GM12878 (cell line): Measurements from ENCODE around the gene CACNA1G. TPM values are rescaled to one million over a fixed set of nuclear protein-coding genes. Genes with fewer than 3 reads are reported as not detected.

Experiments used
- ATAC-seq: fragments of 200-7000 bp; cut with Tn5 transposase; 3 replicates; pipeline ENCODE4 v1.9.1; 2020; ENCODE audit warnings: mild to moderate bottlenecking, moderate library complexity
- BruUV-seq: library from RNA; stranded (reverse); fragments of 400-500 nt; replicated peaks from 2 replicates; lab custom pipeline; 2021; lab: Mats Ljungman, UMichigan
- CTCF ChIA-PET: fragments of 300-600 bp; sonication (Branson Sonifier 250); formaldehyde crosslinking; extraction: SDS; loops from one replicate; lab custom pipeline; 2021; ENCODE audit warnings: inconsistent platforms; lab: Yijun Ruan, JAX
- POLR2A ChIA-PET: fragments of 350-600 bp; formaldehyde crosslinking; extraction: SDS; loops from one replicate; lab custom pipeline; 2021; ENCODE audit warnings: inconsistent platforms; lab: Charles Lee
- RAD21 ChIA-PET: fragments of 300-600 bp; sonication (Branson Sonifier 250); formaldehyde crosslinking; loops from one replicate; lab custom pipeline; 2023; ENCODE audit warnings: antibody characterized with exemption; ENCODE audit not compliant: unreplicated experiment; lab: Charles Lee
- SMC1A ChIA-PET: fragments of 300-600 bp; sonication (Branson Sonifier 250); formaldehyde crosslinking; loops from one replicate; lab custom pipeline; 2023; ENCODE audit not compliant: unreplicated experiment, uncharacterized antibody; lab: Charles Lee
- DNase-seq: peaks from one replicate; pipeline ENCODE4 v3.0.0-alpha.2; 2011; ENCODE audit warnings: low read depth, low spot score
- FAIRE-seq: peaks from 3 replicates; lab custom pipeline; 2011; peaks lifted over from hg19 to GRCh38; lab: Jason Lieb, UNC
- H2AFZ ChIP-seq: 2 replicates; pipeline ENCODE4 v1.6.0; 2011; ENCODE audit warnings: low read depth, low read length, control low read depth; ENCODE audit not compliant: control insufficient read depth
- H3K27ac ChIP-seq: 2 replicates; pipeline ENCODE4 v1.5.1; 2011; ENCODE audit warnings: control low read depth; ENCODE audit not compliant: control insufficient read depth, insufficient read depth
- H3K27me3 ChIP-seq, 2 experiments: replicated peaks in 1 of 2; 2 replicates each; pipeline versions ENCODE4 v1.6.0 to v1.6.1; 2011; ENCODE audit warnings: low read length in 1 of 2; ENCODE audit not compliant: control insufficient read depth in 2 of 2, insufficient read depth in 2 of 2
- H3K36me3 ChIP-seq, 2 experiments: 2 replicates each; pipeline ENCODE4 v1.5.1; 2011; ENCODE audit warnings: low read length in 1 of 2; ENCODE audit not compliant: control insufficient read depth in 2 of 2, insufficient read depth in 2 of 2
- H3K4me1 ChIP-seq: 2 replicates; pipeline ENCODE4 v1.6.1; 2011; ENCODE audit warnings: mild to moderate bottlenecking, low read length, moderate library complexity, mixed read lengths; ENCODE audit not compliant: control insufficient read depth, insufficient read depth
- H3K4me2 ChIP-seq: 2 replicates; pipeline ENCODE4 v1.6.0; 2011; ENCODE audit warnings: control low read depth; ENCODE audit not compliant: control insufficient read depth, insufficient read depth
- H3K4me3 ChIP-seq: fragments of 200-600 bp; sonication (generic); 2 replicates; pipeline ENCODE4 v1.5.1; 2016
- H3K79me2 ChIP-seq: 2 replicates; pipeline ENCODE4 v1.6.0; 2011; ENCODE audit warnings: low read length; ENCODE audit not compliant: control insufficient read depth, insufficient read depth
- H3K9ac ChIP-seq: 2 replicates; pipeline ENCODE4 v1.8.0; 2011; ENCODE audit warnings: low read length, control low read depth, mixed read lengths; ENCODE audit not compliant: control insufficient read depth, insufficient read depth
- H3K9me3 ChIP-seq: replicated peaks from 3 replicates; pipeline ENCODE4 v1.5.1; 2011; ENCODE audit warnings: mild to moderate bottlenecking, low read length; ENCODE audit not compliant: control insufficient read depth, insufficient read depth
- H4K20me1 ChIP-seq: 2 replicates; pipeline ENCODE4 v1.6.0; 2011; ENCODE audit not compliant: control insufficient read depth, insufficient read depth
- EGR1 ChIP-seq, 2 experiments: IDR thresholded peaks; 1 replicate in 1 of 2; 2 replicates in 1 of 2; pipeline ENCODE4 v1.6.1; 2011 to 2012; ENCODE audit warnings: low read depth in 2 of 2, low read length in 2 of 2, borderline replicate concordance in 1 of 2, mild to moderate bottlenecking in 1 of 2, moderate library complexity in 1 of 2
- ETV6 ChIP-seq, 2 experiments: fragments of 450-650 bp in 1 of 2; IDR thresholded peaks in 1 of 2; conservative IDR thresholded peaks in 1 of 2; 2 replicates each; pipeline ENCODE4 v1.6.1; 2014; ENCODE audit warnings: antibody characterized with exemption in 1 of 2, borderline replicate concordance in 1 of 2, low read depth in 1 of 2, mild to moderate bottlenecking in 1 of 2, moderate library complexity in 1 of 2
- FOXK2 ChIP-seq: fragments of 450-650 bp; IDR thresholded peaks from 2 replicates; pipeline ENCODE4 v1.6.1; 2017; ENCODE audit warnings: mild to moderate bottlenecking, moderate library complexity
- IRF4 ChIP-seq: IDR thresholded peaks from 2 replicates; pipeline ENCODE4 v1.6.1; 2011; ENCODE audit warnings: low read depth, low read length
- PAX8 ChIP-seq: fragments of 450-650 bp; IDR thresholded peaks from 2 replicates; pipeline ENCODE4 v1.6.1; 2017; ENCODE audit warnings: mild to moderate bottlenecking, moderate library complexity
- RCOR1 ChIP-seq: conservative IDR thresholded peaks from 2 replicates; pipeline ENCODE4 v1.6.1; 2012; ENCODE audit warnings: low read depth, low read length, improper control_type of control experiment
- RUNX3 ChIP-seq: IDR thresholded peaks from 2 replicates; pipeline ENCODE4 v1.6.1; 2012; ENCODE audit warnings: low read length, inconsistent platforms
- YBX1 ChIP-seq: fragments of 450-650 bp; IDR thresholded peaks from 2 replicates; pipeline ENCODE4 v1.6.1; 2016; ENCODE audit warnings: antibody characterized with exemption
- WGBS: methylation state at CpG from one replicate; pipeline ENCODE4 v1.1.6; 2016; ENCODE audit warnings: low lambda C conversion rate; ENCODE audit not compliant: insufficient replicate concordance, insufficient coverage; ENCODE audit errors: missing lambda C conversion rate; 5-methylcytosine and 5-hydroxymethylcytosine counted together
- in situ Hi-C: fragments of 300-500 bp; cut with MboI; formaldehyde crosslinking; loops from 9 replicates; pipeline ENCODE4 v1.14.3; 2018; ENCODE audit warnings: mixed read lengths
- intact Hi-C: fragments of 100-400 bp; cut with micrococcal nuclease; formaldehyde crosslinking; loops from one replicate; pipeline ENCODE4 v1.14.2; 2022; ENCODE audit not compliant: unreplicated experiment
- polyA plus RNA-seq, 11 experiments: library from polyadenylated mRNA; depleted of rRNA in 4 of 11; unstranded in 6 of 11; stranded (reverse) in 5 of 11; fragments of >200 nt; fragmentation: Nextera tagmentation in 4 of 11; fragmentation: Illumina TruSeq in 1 of 11; extraction: Ambion mirVana in 4 of 11; extraction: Trizol in 1 of 11; gene quantifications; 1 replicate in 1 of 11; 2 replicates in 10 of 11; pipeline versions ENCODE4 v1.2.1 to v1.2.3, GENCODE V29; 2011 to 2016; ENCODE audit warnings: inconsistent platforms in 2 of 11, missing spikeins in 2 of 11, low read depth in 1 of 11
- total RNA-seq, 4 experiments: library from RNA; depleted of rRNA in 3 of 4; stranded (reverse); fragments of >200 nt in 3 of 4; fragmentation: Illumina TruSeq in 1 of 4; extraction: Trizol in 1 of 4; gene quantifications; 2 replicates each; pipeline versions ENCODE4 v1.2.1 to v1.2.3, GENCODE V29; 2013 to 2021
- TF ChIP-seq, protein P1 (sequence below): fragments of 150-350 bp; IDR thresholded peaks from 2 replicates; pipeline ENCODE4 v1.6.1; 2016; ENCODE audit warnings: low read depth, low read length
- TF ChIP-seq, protein P2 (sequence below): IDR thresholded peaks from 2 replicates; pipeline ENCODE4 v1.6.1; 2011; ENCODE audit warnings: borderline replicate concordance, low read depth, mild to moderate bottlenecking, moderate library complexity, mixed read lengths, low read length; ENCODE audit not compliant: insufficient read depth; ENCODE audit errors: extremely low read length

CACNA1G gene
- total and polyA plus RNA-seq, 10 of the 15 experiments (the other 5 are each of a cell fraction or from before 2014, with no cell fraction given) = 0.03 to 0.15 TPM; not detected in 8

DNA sequence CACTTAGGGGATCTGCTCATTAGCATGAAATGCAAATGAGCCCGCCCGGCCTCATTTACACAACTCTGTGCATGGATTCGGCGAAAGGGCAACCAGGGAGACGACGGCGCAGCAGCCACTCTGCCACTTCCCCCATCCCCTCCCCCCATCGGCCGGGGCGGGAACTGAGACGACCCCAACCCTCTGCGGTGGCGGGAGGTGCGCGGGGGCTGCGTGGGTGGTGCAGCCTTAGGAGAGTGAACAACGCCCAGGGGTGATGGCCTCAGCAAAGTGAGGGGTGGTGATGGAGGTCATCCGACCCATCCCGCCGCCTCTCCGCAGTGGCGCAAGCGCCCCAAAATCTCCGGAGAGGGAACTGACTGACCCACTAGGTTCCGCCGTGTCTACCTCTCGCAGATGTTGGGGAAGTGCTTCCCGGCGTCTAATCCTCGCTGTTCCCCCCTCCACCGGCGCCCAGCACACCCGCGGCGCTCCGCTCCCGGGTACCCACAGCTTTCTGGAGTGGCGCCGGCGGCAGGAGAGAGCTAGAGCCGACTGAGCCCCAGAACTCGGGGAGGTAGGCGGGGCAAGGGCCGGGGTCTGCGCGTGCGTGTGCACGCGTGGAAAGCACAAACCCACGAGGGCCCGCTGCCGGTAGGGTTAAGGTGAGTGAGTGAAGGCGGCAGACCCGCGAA, 1.4 kb upstream of the CACNA1G start:
- Histone ChIP-seq H3K9ac (no peak overlapping the region), H3K27ac (no peak overlapping the region), H3K9me3 (no peaks in the 10 kb centered on the region), H4K20me1 (no peaks in the 10 kb centered on the region), H3K36me3 (no peaks in the 10 kb centered on the region), H3K4me3 (no peak overlapping the region), H2AFZ (no peak overlapping the region), H3K27me3 (peaks cover 20 to 23% of the 10 kb centered on the region in 2 experiments), H3K4me1 (peaks cover 14% of the 10 kb centered on the region; the same call in 1 of the 2 replicates), H3K4me2 (peak overlapping the region; percentile 100), H3K79me2 (no peaks in the 10 kb centered on the region)
- ChIA-PET SMC1A (no interaction called here), CTCF (no interaction called here), RAD21 (no interaction called here), POLR2A (no interaction called here)
- in situ Hi-C loops (no loop called here), intact Hi-C loops (no loop called here)
- DNase-seq (no peak), FAIRE-seq (no peak), ATAC-seq (no peak)
- TF ChIP-seq YBX1 (no peak), RCOR1 (no peak), ETV6 (conservative IDR thresholded peaks at IDR 0.05 in 1 of 2, IDR thresholded peaks at IDR 0.05 in 1 of 2; ENCODE audit: borderline replicate concordance in 1 of 2, low read depth in 1 of 2) (no peak), EGR1 (IDR thresholded peaks at IDR 0.05; ENCODE audit: borderline replicate concordance in 1 of 2, low read depth in 2 of 2, low read length in 2 of 2) (peak in 1 of 2 experiments; percentile 27; a peak in 1 of 3 replicates)
- no TSS peak for BruUV-seq
- WGBS = 18% methylated on average over 55 of the region's 55 CpGs

DNA sequence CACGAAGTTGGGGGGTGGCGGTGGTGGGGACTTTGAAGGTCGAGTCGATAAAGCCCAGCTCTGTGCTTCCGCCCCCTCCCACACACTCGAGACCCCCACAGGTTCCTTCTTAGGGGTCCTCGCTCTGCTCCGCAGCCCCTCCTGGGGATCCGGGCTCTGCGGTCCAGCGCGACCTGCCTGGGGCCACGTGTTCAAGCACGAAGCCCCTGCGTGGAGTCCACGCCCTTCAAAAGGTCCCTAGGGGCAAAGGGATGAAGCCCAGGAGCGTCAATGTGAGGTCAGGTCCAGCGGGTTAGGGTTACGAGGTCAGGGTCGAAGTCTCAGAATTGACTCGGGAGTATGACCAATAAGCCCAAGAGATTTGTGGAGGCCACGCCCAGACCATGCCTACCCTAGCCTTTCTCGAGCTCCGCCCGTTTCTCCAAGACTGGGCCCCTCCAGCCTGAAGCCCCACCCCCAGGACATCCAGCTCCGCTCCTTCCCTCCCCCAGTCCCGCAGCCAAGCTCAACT, 786 bp upstream of the CACNA1G start:
- BruUV-seq = no TSS peak
- ChIA-PET SMC1A (no interaction called here), CTCF (no interaction called here), POLR2A (interaction anchor here (0.5 kb wide), 1 partner anchor 1610 kb away, joined by 3 read pairs; no protein-coding TSS in a partner anchor), RAD21 (interaction anchor here (1.2 kb wide), 3 partner anchors 10 to 68 kb away, joined by 3 to 6 read pairs (median 3); no protein-coding TSS in a partner anchor)
- Histone ChIP-seq H3K4me2 (peak overlapping the region; percentile 100), H3K27me3 (peaks cover 20 to 23% of the 10 kb centered on the region in 2 experiments), H3K4me1 (peaks cover 14% of the 10 kb centered on the region; the same call in 1 of the 2 replicates), H3K9ac (no peak overlapping the region), H4K20me1 (no peaks in the 10 kb centered on the region), H3K4me3 (peak overlapping the region; percentile 72), H3K27ac (no peak overlapping the region), H3K36me3 (no peaks in the 10 kb centered on the region), H2AFZ (peak overlapping the region; percentile 29; the same call in 1 of the 2 replicates), H3K9me3 (no peaks in the 10 kb centered on the region), H3K79me2 (no peaks in the 10 kb centered on the region)
- intact Hi-C loops = no loop called here
- ATAC-seq (peak; percentile 51), FAIRE-seq (no peak), DNase-seq (no peak)
- in situ Hi-C loops = no loop called here
- 16% methylated on average over 24 of the region's 27 CpGs for WGBS
- no peak for TF ChIP-seq PAX8
- TF ChIP-seq FOXK2 = no peak
- TF ChIP-seq, protein P1, sequence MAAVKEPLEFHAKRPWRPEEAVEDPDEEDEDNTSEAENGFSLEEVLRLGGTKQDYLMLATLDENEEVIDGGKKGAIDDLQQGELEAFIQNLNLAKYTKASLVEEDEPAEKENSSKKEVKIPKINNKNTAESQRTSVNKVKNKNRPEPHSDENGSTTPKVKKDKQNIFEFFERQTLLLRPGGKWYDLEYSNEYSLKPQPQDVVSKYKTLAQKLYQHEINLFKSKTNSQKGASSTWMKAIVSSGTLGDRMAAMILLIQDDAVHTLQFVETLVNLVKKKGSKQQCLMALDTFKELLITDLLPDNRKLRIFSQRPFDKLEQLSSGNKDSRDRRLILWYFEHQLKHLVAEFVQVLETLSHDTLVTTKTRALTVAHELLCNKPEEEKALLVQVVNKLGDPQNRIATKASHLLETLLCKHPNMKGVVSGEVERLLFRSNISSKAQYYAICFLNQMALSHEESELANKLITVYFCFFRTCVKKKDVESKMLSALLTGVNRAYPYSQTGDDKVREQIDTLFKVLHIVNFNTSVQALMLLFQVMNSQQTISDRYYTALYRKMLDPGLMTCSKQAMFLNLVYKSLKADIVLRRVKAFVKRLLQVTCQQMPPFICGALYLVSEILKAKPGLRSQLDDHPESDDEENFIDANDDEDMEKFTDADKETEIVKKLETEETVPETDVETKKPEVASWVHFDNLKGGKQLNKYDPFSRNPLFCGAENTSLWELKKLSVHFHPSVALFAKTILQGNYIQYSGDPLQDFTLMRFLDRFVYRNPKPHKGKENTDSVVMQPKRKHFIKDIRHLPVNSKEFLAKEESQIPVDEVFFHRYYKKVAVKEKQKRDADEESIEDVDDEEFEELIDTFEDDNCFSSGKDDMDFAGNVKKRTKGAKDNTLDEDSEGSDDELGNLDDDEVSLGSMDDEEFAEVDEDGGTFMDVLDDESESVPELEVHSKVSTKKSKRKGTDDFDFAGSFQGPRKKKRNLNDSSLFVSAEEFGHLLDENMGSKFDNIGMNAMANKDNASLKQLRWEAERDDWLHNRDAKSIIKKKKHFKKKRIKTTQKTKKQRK = no peak
- TF ChIP-seq, protein P2, sequence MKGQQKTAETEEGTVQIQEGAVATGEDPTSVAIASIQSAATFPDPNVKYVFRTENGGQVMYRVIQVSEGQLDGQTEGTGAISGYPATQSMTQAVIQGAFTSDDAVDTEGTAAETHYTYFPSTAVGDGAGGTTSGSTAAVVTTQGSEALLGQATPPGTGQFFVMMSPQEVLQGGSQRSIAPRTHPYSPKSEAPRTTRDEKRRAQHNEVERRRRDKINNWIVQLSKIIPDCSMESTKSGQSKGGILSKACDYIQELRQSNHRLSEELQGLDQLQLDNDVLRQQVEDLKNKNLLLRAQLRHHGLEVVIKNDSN = peak; percentile 20
- no peak for TF ChIP-seq RUNX3
- no peak for TF ChIP-seq IRF4
